Right atrium auricular region (tissue), 2 donors: ENCODE measurements around the gene WDR53. TPM values are rescaled to one million over a fixed set of nuclear protein-coding genes. Genes with fewer than 3 reads are reported as not detected.

Experiments used
- DNase-seq: peaks from one replicate; pipeline ENCODE4 v3.0.0-alpha.2; 2019; ENCODE audit warnings: low spot score
- H3K27ac ChIP-seq, 2 donors: fragments of 200-600 bp; sonication (generic); 1 replicate in 1 of 2; 2 replicates in 1 of 2; pipeline ENCODE4 v1.5.1; 2016 to 2019
- H3K27me3 ChIP-seq, 2 donors: fragments of 200-600 bp; sonication (generic); one replicate each; pipeline versions ENCODE4 v1.5.1 to v1.6.0; 2017 to 2019
- H3K36me3 ChIP-seq: fragments of 200-600 bp; sonication (generic); one replicate; pipeline ENCODE4 v1.5.1; 2016
- H3K4me1 ChIP-seq, 2 donors: fragments of 200-600 bp; sonication (generic); one replicate each; pipeline versions ENCODE4 v1.5.1 to v1.6.0; 2017 to 2019
- H3K4me3 ChIP-seq, 2 donors: fragments of 200-600 bp; sonication (generic); 1 replicate in 1 of 2; 2 replicates in 1 of 2; pipeline ENCODE4 v1.5.1; 2017 to 2019; ENCODE audit warnings: mild to moderate bottlenecking in 1 of 2, moderate library complexity in 1 of 2
- H3K9me3 ChIP-seq, 2 donors: fragments of 200-600 bp; sonication (generic); one replicate each; pipeline ENCODE4 v1.5.1; 2019
- total RNA-seq, 2 donors: library from RNA; depleted of rRNA; stranded (reverse); fragments of >200 nt; gene quantifications; one replicate each; pipeline ENCODE4 v1.1.0, GENCODE V29; 2016
- TF ChIP-seq, protein P1 (sequence below), 2 donors: fragments of 200-600 bp; sonication (generic); IDR thresholded peaks; one replicate each; pipeline ENCODE4 v1.5.1; 2019; ENCODE audit warnings: antibody characterized with exemption in 2 of 2

The WDR53 gene
- total RNA-seq, 2 donors from 2014 or later = 3.0 to 4.3 TPM

DNA sequence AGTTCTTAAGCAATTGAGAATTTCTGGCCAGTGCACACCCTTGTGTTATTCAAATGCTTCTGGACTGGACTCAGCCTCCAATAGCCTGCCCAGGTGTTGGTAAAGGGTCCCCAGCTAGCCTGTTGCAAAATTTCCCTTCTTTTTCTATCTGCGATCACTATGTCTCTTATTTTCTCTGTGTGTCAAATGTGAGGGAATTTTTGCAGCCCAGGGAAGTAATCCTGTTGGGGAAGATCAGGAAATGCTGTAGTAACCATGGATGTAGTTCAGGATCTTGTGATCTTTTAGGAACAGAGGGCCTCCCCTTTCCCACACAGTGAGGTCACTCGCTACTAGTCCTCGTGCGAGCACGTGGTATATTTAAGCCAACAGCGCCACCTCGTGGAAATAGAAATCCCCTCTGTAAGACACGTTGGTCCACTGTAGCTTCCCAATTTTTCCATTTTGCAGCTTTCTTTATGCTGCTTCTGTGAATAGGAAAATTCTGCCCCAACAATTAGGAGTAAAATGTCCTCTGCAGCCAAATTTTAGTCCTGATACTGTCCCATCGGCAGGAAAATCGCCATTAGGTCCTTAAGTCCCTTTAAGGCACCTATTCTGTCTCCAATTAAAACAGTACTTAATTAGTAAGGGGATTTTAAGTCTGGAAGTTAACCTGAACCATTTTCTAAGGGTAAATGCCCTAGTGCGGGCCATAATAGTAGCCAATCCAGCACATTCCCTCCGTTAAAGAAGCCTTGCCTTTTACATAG, 49.2 kb downstream of the WDR53 start:
- no peak overlapping the region for H3K27ac ChIP-seq
- H3K36me3 ChIP-seq = no peaks in the 10 kb centered on the region
- H3K9me3 ChIP-seq = peaks cover 6 to 27% of the 10 kb centered on the region in 2 donors
- H3K27me3 ChIP-seq = no peaks in the 10 kb centered on the region
- H3K4me1 ChIP-seq = no peaks in the 10 kb centered on the region
- H3K4me3 ChIP-seq = no peak overlapping the region
- DNase-seq = peak; percentile 71
- TF ChIP-seq, protein P1, sequence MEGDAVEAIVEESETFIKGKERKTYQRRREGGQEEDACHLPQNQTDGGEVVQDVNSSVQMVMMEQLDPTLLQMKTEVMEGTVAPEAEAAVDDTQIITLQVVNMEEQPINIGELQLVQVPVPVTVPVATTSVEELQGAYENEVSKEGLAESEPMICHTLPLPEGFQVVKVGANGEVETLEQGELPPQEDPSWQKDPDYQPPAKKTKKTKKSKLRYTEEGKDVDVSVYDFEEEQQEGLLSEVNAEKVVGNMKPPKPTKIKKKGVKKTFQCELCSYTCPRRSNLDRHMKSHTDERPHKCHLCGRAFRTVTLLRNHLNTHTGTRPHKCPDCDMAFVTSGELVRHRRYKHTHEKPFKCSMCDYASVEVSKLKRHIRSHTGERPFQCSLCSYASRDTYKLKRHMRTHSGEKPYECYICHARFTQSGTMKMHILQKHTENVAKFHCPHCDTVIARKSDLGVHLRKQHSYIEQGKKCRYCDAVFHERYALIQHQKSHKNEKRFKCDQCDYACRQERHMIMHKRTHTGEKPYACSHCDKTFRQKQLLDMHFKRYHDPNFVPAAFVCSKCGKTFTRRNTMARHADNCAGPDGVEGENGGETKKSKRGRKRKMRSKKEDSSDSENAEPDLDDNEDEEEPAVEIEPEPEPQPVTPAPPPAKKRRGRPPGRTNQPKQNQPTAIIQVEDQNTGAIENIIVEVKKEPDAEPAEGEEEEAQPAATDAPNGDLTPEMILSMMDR (IDR thresholded peaks at IDR 0.05) = peak; percentile 18 to 68

DNA sequence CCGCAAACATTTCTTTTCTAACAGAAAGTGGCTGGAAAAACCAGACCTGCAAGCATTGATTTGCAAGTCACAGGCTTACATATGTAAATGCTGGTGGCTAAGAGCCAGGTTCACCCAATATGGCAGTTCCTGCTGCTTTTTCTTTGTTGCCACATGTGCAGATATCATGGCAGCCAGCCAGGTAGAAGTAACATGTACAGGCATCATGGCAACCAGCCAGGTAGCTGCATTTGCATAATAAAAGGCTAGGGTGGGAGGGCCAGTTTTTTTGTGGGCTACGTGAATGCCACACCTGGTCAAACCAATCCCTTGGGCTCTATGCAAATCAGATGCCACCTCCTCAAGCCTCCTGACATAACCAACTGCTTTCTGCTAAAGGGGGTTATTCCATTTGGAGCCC, 50.4 kb downstream of the WDR53 start:
- DNase-seq = no peak
- no peak overlapping the region for H3K4me3 ChIP-seq
- H3K9me3 ChIP-seq = peaks cover 6 to 27% of the 10 kb centered on the region in 2 donors
- TF ChIP-seq, protein P1 (IDR thresholded peaks at IDR 0.05) = no peak
- H3K36me3 ChIP-seq = no peaks in the 10 kb centered on the region
- H3K27me3 ChIP-seq = no peaks in the 10 kb centered on the region
- H3K4me1 ChIP-seq = no peaks in the 10 kb centered on the region
- no peak overlapping the region for H3K27ac ChIP-seq

DNA sequence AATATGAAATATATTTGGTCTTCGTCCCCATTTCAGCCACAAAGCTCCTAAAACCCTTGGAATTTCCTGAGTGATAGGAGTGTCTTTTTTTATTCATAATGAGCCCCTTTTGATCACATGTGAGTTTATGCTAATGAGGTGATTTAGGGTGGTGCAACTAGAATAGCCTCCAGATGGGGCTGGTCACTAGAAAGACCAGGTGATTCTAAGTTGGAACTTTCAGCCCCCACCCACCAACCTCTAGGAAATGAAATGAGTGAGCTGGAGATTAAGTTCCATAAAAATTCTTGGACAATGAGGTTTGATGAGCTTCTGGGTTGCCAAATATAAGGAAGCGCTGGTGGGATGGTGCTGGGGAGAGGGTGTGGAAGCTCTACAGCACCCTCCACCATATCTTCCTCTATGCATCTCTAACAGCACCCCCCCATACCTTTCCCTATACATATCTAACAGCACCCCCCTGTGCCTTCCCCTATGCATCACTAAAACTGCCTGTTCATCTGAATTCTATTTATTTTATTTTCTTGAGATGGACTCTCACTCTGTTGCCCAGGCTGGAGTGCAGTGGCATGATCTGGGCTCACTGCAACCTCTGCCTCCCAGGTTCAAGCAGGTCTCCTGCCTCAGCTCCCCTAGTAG, 51.1 kb downstream of the WDR53 start:
- H3K27ac ChIP-seq = no peak overlapping the region
- TF ChIP-seq, protein P1 (IDR thresholded peaks at IDR 0.05) = no peak
- H3K4me1 ChIP-seq = no peaks in the 10 kb centered on the region
- H3K36me3 ChIP-seq = no peaks in the 10 kb centered on the region
- H3K4me3 ChIP-seq = no peak overlapping the region
- no peak for DNase-seq
- H3K9me3 ChIP-seq = peaks cover 6 to 27% of the 10 kb centered on the region in 2 donors
- H3K27me3 ChIP-seq = no peaks in the 10 kb centered on the region

DNA sequence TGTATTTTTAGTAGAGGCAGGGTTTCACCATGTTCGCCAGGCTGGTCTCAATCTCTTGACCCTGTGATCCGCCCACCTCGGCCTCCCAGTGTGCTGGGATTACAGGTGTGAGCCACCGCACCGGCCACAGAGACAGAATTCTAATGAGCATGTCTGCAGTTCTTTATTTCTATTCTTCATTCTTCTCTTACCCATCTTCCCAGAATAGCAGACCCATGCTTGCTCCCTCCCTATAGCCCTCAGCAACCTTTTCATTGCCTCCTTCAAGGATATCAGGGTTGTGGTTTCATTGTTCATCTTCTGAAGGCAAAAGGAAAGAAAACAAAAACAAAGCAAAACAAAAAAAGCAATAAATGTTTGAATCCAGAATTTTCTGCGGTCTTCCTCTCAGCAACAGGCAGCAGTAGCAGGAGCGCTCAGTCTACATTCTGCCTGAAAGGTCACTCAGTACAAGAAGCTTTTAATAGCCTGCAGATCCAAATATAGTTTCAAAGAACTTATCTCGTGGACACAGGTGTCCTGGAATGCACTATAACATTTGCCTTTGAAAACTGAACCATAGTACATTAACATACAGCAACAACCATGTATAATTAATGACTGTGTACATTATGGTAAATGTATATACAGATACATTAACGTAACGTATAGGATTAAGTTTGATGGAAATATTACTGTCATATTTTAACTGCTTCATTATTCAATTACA, 53.3 kb downstream of the WDR53 start, which contains the start of gene SMCO1:
TSS of gene SMCO1 (minus strand) at position 434 of the 709 bp plus-strand sequence. CDS start at position 297, 137 bp downstream.
- peak within 1 kb of the TSS in 1 of 2 donors; percentile 30 for H3K4me3 ChIP-seq
- H3K4me1 ChIP-seq = no peaks in the 10 kb centered on the region
- TF ChIP-seq, protein P1 (IDR thresholded peaks at IDR 0.05) = no peak
- H3K27me3 ChIP-seq = no peaks in the 10 kb centered on the region
- peaks cover 6 to 21% of the 10 kb centered on the region in 2 donors for H3K9me3 ChIP-seq
- DNase-seq = no peak
- H3K36me3 ChIP-seq = no peaks in the 10 kb centered on the region
- peak within 1 kb of the TSS; percentile 72 to 83 for H3K27ac ChIP-seq

DNA sequence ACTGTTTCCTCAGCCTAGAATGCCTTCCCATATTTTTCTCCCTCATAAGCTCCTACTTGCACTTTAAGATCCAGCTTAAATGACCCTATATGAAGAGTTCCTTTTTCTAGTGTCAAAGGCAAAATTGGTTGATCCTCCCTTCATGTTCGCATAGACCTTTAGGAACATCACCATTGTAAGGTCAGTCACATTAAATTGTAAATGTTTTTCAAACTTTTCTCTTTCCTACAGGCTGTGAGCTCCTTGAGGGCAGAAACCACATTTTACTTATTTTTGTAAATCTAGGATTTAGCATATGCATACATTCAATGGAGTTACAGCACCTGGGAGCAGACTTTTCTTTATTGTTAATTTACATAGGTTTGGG, 54.0 kb downstream of the WDR53 start:
- peak overlapping the region; percentile 72 to 83 for H3K27ac ChIP-seq
- no peaks in the 10 kb centered on the region for H3K36me3 ChIP-seq
- peak overlapping the region in 1 of 2 donors; percentile 30 for H3K4me3 ChIP-seq
- TF ChIP-seq, protein P1 (IDR thresholded peaks at IDR 0.05) = no peak
- H3K4me1 ChIP-seq = no peaks in the 10 kb centered on the region
- DNase-seq = no peak
- peaks cover 3 to 14% of the 10 kb centered on the region in 2 donors for H3K9me3 ChIP-seq
- no peaks in the 10 kb centered on the region for H3K27me3 ChIP-seq
